HG03039 (cell line): ENCODE data around the gene DCAF6.

ENCODE experiments used
- ATAC-seq: cut with Tn5 transposase; IDR thresholded peaks from one replicate; pipeline ENCODE4 v1.9.1; 2021; ENCODE audit warnings: mild to moderate bottlenecking, moderate library complexity; ENCODE audit not compliant: unreplicated experiment

Gene DCAF6

DNA sequence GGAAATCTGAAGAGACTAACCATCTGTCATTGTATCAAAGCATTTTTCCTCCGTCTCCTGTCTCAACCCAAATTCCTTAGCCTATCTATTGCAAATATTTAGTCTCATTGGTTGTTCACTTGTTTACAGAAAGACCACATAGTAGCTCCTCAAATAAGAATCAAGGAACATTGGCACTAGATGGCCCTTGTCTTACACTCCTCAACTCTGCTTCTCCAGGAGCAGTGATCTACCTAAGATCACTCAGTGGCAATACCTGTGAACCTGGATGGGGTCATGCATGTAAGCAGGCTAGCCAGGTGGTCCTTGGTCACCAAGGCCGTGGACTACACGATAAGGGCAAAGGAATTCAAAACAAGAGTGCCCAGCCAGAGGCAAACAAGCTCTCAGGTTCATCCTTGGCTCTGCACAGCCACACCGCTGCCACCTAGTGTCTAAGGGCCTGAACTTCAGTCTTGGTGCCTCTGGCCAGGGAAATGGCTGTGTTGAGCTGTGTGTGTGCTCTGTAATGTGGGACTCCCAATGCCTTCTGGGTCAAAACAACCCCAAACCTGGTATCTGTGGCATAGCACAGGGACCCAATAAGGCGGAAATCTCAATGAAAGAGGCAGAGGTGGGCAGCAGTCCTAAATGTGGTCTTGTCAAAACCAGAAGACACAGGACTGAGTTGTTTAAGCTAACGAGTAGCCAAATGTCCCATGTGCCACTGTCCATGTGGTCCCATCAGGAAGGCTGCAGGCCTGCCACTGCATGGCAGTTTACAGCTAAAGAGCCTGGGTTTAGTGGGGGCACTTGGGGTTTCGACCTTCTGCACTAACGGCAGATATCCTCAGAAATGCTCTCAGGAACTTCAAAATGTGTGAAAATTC, 145.8 kb downstream of the DCAF6 start:
- peak; percentile 80 for ATAC-seq

DNA sequence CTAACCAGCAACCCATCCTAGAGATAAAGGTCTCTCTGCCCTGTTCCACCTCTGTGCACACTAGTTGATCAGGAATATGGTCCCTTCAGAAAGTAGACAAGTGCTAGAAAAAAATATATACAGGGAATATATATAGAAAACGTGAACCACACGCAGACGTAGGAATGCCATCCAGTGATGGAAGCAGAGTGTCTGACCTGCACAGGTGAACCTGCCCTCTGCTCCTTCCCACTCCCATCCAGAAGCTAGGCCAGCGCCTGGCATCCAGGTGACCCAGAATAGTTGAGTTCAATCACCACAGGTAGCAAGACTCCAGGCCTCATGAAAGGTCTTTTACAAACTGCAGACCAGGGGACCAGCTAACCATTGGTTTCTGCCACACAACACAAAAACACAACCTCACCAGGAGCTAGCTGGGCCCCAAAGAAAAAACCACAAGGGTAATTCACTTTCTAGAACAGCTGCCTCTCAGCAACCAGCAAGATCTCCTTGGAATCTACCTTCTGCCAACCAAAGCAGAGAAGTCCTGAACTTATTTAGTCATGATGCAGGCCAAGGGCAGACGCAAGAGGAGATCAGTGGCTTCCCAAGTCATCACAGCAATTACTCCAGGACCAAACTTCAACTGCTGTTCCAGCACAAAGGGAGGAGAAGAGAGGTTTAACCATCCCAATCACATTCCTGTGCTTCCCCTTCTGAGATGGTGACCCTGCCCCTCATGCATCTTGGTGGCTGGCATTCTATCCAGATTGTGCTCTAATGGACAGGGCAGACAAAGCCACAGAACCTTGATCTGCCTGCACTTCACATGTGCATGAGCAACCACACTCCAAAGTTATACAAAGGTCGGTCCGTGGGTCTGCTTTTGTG, 147.2 kb downstream of the DCAF6 start:
- no peak for ATAC-seq

DNA sequence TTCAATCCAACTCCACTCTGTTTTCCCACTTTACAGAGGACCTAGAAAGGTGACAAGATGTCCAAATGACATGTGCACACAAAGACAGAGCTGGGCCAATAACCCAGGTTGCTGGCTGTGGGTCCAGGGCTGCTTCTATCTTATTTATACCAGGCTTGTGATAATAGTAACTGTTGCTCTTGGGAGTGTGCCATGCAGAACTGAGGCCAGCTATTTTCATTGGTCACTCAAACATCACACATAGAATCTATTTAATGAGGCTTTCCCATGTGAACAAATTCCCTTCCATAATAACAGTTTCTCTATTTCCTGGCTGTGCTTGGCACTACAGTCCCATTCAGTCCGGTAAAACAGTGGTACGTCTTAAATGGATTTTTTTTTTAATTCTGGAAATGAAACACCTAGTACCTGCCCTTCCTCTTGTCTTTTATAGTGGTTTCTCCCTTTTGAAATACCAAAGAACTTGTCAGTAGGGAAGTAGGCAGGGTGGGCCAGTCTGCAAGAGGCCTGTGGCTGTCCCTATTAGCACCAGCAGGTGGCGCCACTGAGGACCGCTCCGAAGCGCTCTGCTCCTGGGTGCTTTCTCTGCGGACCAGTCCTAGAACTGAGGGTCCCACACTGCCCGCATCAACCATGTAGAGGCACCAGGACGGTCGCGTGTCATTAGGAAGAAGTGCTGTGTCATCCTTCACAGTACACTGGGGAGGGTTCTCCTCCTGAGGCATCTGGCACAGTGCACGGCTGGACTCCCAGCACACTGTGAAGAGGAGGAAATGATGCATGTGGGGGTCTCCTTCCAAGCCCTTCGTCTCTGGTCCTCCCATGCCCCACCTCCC, 148.1 kb downstream of the DCAF6 start:
- ATAC-seq = no peak

DNA sequence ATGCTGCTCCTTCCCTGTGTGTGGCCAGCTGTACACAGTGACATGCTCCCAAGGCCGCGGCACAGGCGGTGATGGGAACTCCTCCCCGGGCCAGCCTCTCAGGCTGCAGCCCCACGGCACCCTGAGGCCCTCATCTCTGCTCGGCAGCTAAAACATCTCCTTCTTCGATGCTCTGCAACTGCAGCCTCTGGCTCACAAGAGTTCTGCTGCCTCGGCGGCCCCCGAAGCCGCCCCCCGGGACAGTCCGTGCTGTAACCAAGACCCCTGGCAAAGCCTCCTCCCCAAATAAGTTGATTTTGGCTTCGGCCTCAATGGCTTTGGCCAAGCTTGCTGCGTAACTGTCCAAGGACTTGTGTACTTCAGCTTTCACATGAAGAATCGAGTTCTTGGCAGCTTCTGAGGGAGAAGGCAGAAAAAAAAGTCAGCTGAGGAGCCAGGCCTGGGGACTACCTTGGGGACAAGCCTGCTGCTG, 149.0 kb downstream of the DCAF6 start:
- ATAC-seq = no peak

DNA sequence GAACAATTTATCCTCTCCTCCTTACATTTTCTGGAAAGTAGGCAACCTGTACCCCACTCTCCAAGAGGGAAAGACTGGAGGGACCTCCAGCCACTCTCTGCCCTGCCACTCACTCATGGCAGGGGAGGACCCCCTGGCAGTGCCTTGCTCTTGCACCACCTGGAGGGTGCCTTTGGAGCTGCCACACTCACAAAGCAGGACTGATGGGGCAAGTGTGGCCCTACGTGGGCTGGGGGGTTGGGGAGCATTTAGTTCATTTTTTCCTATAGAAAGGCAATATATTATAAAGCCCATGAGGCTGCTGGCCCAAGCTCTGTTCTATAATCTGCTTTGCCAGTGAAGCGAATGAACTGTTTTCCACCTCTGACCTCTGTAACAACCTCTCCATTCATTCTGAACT, 150.0 kb downstream of the DCAF6 start:
- ATAC-seq = no peak

DNA sequence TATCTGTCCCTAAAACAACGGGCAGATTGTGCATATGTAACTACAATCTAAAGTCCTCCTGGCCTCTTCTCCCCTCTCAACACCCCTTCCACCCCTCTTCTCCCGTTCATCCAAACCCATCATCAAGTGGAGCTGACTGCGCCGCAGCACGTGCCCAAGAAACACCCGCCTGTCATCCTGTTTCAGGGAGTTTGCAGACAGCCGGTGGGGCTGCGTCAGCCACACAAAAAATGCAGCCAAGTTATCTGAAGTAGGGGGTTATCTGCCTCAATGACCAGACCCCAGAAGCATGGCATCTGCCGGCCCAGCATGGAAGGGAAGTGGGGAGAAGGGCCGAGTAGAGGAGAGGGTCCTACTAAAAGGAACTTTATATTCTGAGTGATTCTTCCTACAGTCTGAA, 151.2 kb downstream of the DCAF6 start:
- no peak for ATAC-seq

DNA sequence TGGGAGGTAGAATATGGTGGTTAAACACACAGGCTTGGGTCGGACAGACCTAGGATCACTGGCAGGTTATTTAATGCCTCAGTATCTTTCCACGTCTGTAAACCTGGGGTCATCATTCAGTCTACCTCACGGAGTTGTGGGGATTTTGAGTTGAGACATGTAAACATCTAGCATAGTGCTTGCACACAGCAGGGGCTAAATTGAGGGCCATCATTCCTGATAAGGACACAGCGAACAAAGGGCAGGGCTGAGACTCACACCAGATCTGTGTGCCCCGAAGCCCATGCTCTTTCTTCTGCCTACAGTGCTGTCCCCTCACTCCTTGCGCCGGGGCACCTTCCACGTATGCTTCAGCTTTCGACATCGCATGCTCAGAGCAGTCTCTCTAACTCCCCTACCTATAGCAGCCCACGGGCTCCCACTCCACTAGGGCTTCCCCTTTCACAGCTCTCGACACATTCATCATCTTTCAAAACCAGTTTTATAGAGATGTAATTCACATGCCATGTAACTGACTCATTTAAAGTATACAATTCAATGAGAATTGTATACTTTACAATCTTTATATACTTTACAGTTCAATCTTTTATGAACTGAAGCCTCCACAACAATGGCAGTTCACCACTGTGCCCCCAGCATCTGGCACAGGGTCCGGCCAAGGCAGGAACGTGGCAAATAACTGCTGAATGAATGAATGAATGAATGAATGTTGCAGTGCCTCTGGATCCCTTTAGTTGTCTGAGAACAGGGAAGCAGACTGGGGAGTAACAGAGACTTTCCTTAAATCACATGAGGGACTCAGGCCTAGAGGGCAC, 152.2 kb downstream of the DCAF6 start:
- ATAC-seq = no peak

DNA sequence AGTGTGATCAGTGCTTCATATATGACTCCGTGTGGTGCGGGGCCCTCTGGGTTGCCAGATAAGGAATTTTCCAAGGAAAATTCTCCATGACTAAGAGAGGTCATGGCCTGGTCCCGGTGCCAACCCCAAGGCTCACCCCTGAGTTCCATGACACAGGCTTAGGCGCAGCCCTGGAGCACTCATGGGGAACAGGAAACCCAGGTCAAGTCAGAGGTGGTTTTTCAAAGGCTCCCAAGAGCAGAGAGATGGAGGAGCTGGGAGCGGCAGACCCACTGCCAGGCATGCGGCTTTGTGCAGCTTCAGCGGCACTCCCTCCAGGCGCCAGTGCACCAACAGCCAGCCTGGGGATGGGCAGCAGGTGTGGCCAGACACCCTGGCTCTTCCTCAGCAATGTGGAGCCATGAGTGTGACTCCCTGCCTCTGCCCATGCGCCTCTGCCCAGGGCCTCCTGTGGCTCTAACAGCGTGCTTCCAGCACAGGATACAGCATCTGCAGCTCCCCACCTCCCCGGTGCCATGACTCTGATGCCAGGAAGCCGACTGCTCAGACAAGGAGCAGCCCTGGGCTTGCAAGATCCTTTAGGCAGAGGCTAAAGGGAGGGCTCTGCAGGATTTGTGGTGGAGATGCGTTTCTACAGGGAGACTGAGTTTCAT, 153.0 kb downstream of the DCAF6 start:
- ATAC-seq = no peak

DNA sequence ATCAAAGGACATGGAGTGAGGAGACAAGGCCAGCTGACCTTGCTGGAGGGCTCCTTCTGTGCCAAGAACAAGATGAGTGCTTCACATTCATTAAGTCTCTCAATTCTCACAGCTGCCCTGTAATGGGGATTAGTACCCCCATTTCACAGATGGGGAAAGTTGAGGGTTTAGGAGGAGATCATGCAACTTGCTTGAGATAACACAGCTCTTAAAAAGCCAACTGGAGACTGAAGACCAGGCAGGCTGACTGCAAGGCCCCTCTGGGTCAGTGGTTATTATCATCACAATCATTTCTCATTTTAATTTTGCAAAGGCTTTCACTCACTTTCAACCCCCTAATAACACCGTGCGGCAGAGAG, 153.5 kb downstream of the DCAF6 start:
- no peak for ATAC-seq

DNA sequence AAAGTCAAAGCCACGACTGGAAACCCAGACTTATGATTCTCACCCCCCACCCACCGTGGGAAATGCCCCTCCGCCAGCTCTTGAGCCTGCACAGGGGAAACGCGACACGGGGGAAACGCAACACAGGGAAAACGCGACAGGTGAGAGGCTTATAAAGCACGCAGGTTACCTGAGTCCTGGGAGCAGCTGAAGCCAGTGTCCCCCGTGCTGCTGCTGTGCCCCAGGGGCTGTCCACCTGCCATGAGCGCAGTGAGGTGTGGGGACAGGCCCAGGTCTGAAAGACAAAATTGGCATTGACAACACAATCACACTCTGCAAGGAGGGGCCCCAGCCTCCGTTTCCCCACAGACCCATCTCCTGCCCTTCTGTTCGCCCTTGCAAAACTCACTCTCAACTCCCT, 153.9 kb downstream of the DCAF6 start:
- no peak for ATAC-seq

DNA sequence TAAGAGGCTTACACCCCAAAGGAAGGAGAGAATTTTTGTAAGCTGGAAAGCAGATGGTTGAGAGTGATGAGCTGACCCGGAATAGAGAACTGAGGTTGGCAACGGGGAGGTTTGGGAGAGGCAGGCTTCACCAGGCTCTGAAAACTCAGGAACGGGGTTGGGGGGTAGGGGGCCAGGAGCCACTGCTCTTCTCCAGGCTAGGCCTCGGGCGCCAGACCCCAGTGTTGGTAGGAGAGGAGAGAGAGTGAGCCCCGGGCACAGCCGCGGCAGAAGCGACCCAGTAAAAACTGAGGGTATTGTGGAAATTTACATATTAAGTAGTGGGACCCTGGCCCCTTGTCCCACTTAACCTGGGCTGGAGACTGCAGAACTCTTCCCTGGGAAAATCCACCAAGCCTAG, 154.6 kb downstream of the DCAF6 start:
- ATAC-seq = no peak

DNA sequence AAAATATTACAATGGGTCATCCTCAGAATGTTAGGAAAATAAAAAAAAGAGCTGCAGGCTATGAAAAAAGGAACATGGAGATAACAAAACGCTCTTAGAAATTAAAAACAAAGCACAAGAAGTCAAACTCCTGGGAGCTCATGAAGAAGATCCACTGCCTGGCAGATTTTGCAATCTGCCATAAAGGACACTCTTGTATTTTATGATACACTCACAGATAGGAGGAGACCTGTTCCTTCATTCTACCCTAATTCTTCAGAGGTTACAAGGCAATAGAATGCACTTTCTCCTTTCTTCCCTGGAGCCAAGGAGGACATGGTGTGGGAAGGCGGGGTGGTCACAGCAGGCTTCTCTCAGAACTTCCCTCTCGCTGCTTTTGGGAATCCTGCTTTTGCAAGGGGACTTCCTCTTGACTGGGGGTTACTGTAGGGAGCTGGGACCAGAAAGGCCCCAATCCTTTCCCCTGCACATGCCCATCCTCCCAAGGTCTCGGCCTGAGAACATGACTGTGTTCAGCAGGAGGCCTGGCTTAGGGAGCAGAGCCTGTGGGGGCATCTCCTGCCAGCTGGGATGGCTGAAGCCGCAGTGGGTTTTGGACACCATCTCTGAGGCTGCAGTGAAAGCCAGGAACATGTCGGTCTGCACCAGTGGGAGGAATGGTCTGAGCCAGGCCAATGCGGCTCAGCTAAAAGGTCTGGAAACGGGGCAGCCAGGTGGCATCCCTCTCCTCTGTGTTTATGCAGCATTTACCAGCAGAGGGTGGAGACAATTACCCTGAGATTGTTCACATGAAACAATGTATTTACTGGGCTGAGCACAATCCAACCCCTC, 155.5 kb downstream of the DCAF6 start:
- no peak for ATAC-seq

DNA sequence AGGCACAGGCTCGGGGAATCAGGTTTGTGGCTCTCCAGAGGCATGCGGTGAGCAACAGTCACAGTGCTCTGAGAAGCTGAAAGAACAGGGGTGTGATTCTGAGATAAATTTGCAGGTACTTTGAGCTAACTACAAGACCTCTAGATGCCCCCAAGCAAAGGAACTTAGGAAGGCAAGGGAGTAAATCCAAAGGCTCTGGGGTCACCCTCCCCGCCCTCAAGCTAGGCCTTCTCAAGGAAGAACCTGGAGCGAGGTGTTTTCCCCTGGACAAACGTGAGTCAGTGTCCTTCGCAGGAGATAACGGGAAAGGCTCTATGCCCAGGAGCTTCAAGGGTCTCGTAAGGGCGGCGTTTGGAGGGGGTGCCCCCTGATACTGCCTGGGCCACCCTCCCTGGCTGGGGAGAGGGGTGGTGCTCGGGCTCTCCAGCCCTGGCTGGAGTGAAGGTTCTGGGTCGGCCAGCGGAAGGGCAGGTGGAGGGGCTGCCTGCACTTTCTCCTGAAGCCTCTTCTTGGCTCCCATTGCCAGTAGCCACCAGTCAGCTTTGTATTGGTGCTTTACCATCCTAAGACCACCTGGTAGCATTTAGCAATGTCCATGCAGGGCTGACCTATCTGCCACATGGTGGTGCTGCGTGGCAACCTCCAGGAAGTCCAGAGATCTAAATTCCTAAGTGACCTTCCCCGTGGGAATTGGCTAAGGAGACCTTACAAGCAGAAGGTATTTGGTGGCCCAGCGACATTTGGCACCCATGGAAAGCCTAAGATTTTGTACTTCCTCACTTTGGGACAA, 156.3 kb downstream of the DCAF6 start:
- no peak for ATAC-seq

DNA sequence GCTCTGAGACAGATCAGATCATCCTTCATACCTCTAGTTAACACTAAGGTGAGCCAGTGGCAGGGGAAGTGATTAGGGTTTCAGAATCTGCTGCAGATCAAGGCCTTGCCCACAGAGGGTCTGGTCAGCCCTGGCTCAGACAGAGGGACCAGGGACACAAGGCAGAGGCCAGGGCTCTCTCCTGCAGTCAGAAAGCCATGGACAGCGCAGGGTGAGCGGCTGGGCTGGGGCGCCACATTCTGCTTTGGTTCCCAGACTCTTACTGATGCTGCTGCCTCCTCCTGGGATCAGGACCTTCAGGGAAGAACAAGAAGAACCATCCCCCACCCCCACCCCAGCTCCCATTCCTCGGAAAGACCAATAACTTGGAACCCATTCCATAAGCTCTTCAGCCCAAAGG, 157.1 kb downstream of the DCAF6 start:
- ATAC-seq = no peak

DNA sequence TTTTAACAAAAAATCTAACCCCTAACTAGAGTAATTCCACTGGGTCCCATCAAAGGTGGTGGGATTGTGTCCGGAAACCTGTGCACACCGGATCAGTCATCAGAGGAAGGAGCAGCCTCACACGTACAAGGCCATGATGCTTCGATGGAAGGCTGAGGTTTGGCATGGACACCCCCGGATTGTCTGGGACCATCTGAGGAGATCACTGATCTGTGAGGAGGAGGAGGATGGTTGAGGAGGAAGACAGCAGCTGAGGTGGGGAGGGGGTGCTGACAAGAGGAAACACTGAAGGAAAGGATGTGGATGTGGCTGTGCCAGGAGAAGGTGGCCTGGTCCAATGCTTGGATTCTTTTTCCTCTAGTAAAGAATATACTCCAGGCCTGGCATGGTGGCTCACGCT, 159.0 kb downstream of the DCAF6 start:
- ATAC-seq = no peak

DNA sequence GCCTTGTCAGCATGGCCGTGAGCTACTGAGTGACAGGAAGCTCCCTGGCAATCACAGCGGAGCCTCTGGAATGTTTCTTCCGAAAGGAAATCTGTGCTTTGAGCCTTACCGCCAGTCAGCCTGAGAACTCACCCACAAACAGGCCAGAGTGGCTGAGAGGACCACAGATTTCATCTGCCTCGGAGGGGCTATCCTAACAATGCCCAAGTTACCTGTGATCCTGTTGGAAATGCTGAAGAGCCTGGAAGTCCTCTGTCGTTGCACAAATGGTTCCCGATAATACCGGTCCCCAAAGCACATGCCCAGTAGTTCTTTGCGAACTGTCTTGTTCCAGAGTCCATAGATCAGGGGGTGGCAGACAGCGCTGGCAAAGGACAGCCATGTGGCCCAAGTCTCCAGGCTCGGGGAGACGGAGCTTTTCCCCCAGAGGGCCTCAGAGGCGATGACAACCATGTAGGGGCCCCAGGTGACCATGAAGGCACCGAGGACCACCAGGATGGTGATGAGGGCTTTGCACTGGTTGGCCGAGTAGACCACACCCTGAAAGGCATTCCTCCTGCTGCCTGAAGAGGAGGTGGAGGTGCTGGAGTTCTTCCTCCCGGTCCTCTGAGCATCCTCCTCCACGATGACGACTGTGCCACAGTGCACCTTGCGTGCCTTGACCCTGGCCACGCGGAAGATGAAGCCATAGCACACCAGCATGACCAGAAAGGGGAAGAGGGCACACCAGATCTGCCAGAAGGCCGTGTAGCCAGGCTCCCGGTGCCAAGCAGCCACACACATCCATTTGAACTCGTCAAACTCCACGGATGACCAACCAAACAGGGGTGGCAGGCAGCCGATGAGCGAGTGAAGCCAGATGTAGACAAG, 160.0 kb downstream of the DCAF6 start:
- ATAC-seq = no peak

DNA sequence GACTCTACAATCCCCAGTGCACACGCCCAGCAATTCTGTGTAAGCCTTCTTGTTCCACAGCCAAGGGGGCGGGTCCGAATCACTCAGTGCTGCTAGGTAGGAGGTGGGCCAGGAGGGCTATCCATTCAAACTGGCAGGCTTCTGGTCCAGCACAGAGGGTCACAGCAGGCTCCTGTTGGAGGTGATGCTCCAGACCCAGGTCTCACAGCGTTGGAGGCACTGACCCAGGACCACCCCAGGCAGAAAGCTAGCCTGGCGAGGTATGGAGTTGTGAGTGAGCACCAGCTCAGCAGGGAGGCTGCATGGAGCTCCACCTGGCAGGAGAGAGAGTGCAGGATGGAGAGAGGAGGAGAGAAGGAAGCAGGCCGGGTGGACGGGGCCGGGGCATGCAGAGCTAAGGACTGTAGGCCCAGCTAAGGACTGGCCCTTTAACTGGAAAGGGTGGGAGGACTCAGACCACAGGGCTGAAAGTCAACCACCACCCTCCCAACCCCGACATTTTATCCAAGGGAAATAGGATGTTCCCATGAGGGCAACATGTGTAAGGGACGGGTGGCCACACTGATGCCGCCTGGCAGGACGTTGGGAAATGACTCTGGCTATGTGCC, 161.5 kb downstream of the DCAF6 start:
- ATAC-seq = no peak
